Measurements from ENCODE around the gene SYT7. TPM values are rescaled to one million over a fixed set of nuclear protein-coding genes. Genes with fewer than 3 reads are reported as not detected.
A peak's percentile ranks its signal among the peaks of the same experiment; 100 is the strongest.
"Not testable (repeated sequence)": the region's sequence is repeated elsewhere in the genome, so short reads cannot be mapped to it uniquely, and the experiment has no call there.

The SYT7 gene
- total RNA-seq, 1 donor = 3.6 TPM

DNA sequence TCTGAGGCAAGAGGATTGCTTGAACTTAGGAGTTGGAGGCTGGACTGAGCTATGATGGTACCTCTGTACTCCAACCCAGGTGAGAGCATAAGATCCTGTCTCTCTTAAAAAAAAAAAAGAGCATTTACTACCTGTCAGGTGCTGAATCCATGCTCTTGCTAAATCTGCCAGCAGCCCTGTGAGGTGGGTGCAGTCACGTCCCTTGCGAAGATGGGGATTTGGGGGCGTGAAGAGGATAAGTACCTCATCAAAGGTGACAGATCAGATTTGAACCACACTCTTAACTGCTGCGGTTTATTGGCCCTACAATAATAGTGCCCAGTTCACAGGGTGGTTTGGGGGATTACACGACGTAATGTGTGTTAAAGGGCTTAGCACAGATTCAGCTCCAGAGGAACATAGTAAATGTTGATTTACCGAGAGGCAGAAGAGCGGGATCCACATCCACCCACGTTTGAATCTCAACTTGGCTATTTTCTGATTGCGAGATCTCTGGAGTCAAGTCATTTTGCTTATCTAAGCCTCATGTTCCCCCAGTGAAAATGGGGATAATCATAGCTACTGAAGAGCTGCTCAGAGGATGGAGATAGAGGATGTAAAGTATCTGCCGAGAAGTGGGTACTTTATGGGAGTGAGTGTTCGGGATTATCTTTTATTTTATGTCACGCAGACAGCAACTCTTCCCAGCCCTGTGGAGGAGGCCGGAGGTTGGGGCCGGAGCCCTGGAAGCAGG is 100.4 kb downstream of the SYT7 start:
- Histone ChIP-seq H3K79me2 (ENCODE audit: insufficient read depth, low read length) (no peaks in the 10 kb centered on the region), H3K4me2 (ENCODE audit: insufficient read depth, low read length) (no peak overlapping the region), H3K27ac (ENCODE audit: low read depth, low read length) (no peak overlapping the region), H3K36me3 (ENCODE audit: insufficient read depth, low read length) (no peaks in the 10 kb centered on the region), H3K4me3 (ENCODE audit: insufficient read depth, low read length) (no peak overlapping the region), H2AFZ (ENCODE audit: low read length) (no peak overlapping the region), H3K27me3 (ENCODE audit: insufficient read depth, low read length) (peaks cover 11% of the 10 kb centered on the region), H3K4me1 (ENCODE audit: insufficient read depth, low read length) (no peaks in the 10 kb centered on the region), H3K9me3 (ENCODE audit: low read depth, low read length) (no peaks in the 10 kb centered on the region), H4K20me1 (ENCODE audit: insufficient read depth, low read length) (peaks cover 12% of the 10 kb centered on the region)
- peak; percentile 59 for DNase-seq (ENCODE audit: insufficient read length, low spot score, missing footprints)
- TF ChIP-seq, protein P1, sequence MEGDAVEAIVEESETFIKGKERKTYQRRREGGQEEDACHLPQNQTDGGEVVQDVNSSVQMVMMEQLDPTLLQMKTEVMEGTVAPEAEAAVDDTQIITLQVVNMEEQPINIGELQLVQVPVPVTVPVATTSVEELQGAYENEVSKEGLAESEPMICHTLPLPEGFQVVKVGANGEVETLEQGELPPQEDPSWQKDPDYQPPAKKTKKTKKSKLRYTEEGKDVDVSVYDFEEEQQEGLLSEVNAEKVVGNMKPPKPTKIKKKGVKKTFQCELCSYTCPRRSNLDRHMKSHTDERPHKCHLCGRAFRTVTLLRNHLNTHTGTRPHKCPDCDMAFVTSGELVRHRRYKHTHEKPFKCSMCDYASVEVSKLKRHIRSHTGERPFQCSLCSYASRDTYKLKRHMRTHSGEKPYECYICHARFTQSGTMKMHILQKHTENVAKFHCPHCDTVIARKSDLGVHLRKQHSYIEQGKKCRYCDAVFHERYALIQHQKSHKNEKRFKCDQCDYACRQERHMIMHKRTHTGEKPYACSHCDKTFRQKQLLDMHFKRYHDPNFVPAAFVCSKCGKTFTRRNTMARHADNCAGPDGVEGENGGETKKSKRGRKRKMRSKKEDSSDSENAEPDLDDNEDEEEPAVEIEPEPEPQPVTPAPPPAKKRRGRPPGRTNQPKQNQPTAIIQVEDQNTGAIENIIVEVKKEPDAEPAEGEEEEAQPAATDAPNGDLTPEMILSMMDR (IDR thresholded peaks at IDR 0.05; ENCODE audit: extremely low read depth, low read depth, low read length) = no peak

DNA sequence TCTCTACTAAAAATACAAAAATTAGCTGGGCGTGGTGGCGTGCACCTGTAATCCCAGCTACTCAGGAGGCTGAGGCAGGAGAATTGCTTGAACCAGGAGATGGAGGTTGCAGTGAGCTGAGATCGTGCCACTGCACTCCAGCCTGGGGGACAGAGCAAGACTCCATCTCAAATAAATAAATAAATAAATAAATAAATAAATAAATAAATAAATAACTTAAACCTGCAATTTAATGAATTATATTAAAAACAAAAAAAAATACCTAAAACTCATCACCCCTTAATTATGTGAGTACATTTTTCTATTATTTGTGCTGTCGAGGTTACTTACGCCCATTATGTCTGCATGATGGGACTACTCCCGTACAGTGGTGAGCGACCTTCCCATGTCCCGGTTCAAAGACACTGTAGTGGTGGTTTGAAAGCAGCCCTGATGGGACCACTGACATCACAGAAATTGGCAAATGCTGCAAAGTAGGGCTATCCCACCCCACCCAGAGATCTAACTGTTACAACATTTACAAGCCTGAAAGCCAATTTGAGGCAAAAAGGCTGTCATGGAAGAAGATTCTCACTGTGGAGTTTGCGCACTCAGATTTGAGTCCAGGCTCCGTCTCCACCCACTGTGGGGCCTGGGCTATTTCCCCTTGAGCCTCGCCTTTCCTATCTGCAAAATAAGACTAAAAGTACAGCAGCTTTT is 101.4 kb downstream of the SYT7 start:
- H2AFZ ChIP-seq (ENCODE audit: low read length); H3K4me2 ChIP-seq (ENCODE audit: insufficient read depth, low read length); H3K36me3 ChIP-seq (ENCODE audit: insufficient read depth, low read length); DNase-seq (ENCODE audit: insufficient read length, low spot score, missing footprints); H3K4me1 ChIP-seq (ENCODE audit: insufficient read depth, low read length); H3K79me2 ChIP-seq (ENCODE audit: insufficient read depth, low read length); H3K27ac ChIP-seq (ENCODE audit: low read depth, low read length); H3K4me3 ChIP-seq (ENCODE audit: insufficient read depth, low read length); H3K9me3 ChIP-seq (ENCODE audit: low read depth, low read length): not testable (repeated sequence)
- Histone ChIP-seq H4K20me1 (ENCODE audit: insufficient read depth, low read length) (peaks cover 12% of the 10 kb centered on the region), H3K27me3 (ENCODE audit: insufficient read depth, low read length) (peaks cover 11% of the 10 kb centered on the region)

DNA sequence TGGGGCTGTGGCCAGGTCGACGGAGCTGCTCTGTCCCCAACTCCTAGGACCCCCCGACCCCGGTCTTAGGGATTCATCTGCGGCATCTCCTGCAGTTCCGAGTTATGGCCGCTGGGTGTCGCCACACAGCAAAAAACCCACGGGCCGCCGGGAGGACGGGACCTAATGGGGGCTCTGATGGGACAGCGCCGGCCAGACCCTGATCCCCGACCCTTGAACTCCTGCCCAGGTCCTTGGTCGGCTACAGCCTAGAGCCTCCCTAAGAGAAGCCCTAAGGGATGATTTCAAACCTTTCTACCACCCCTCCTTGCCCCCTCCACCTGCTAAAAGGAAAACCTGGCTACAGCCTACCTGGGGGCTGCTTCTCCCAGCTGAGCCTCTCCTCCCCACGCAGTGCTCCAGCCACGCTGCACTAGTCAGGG is 103.1 kb downstream of the SYT7 start:
- no peak overlapping the region for H2AFZ ChIP-seq (ENCODE audit: low read length)
- H3K79me2 ChIP-seq (ENCODE audit: insufficient read depth, low read length) = no peaks in the 10 kb centered on the region
- H3K4me1 ChIP-seq (ENCODE audit: insufficient read depth, low read length) = peaks cover 15% of the 10 kb centered on the region
- no peak overlapping the region for H3K4me2 ChIP-seq (ENCODE audit: insufficient read depth, low read length)
- H3K9me3 ChIP-seq (ENCODE audit: low read depth, low read length) = no peaks in the 10 kb centered on the region
- H3K4me3 ChIP-seq (ENCODE audit: insufficient read depth, low read length) = no peak overlapping the region
- DNase-seq (ENCODE audit: insufficient read length, low spot score, missing footprints) = peak; percentile 89
- no peaks in the 10 kb centered on the region for H3K36me3 ChIP-seq (ENCODE audit: insufficient read depth, low read length)
- H3K27me3 ChIP-seq (ENCODE audit: insufficient read depth, low read length) = peaks cover 11% of the 10 kb centered on the region
- H4K20me1 ChIP-seq (ENCODE audit: insufficient read depth, low read length) = peaks cover 12% of the 10 kb centered on the region
- TF ChIP-seq, protein P1 (IDR thresholded peaks at IDR 0.05; ENCODE audit: extremely low read depth, low read depth, low read length) = peak; percentile 80
- H3K27ac ChIP-seq (ENCODE audit: low read depth, low read length) = no peak overlapping the region

DNA sequence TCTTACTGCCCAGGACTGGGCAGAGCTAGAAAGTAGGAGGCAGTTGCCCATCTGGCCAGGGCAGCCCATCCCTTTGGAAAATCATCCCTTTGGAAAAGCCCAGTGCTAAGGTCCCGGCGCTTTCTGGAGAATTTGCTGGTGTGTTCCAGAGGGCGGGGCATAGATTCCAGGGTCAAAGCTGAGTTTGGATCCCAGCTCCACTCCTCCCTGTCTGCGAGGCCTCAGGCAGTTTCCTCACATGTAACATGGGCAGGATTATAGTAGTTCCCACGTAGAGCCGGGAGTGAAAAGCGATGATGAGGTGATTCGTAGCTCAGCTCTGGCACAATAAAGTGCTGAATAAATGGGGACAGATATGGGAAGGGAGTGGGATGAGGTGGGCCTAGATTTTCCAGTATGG is 103.8 kb downstream of the SYT7 start:
- Histone ChIP-seq H3K4me2 (ENCODE audit: insufficient read depth, low read length) (no peak overlapping the region), H3K27me3 (ENCODE audit: insufficient read depth, low read length) (peaks cover 11% of the 10 kb centered on the region), H3K27ac (ENCODE audit: low read depth, low read length) (no peak overlapping the region), H3K79me2 (ENCODE audit: insufficient read depth, low read length) (no peaks in the 10 kb centered on the region), H4K20me1 (ENCODE audit: insufficient read depth, low read length) (peaks cover 12% of the 10 kb centered on the region), H3K36me3 (ENCODE audit: insufficient read depth, low read length) (no peaks in the 10 kb centered on the region), H2AFZ (ENCODE audit: low read length) (no peak overlapping the region), H3K4me3 (ENCODE audit: insufficient read depth, low read length) (no peak overlapping the region), H3K9me3 (ENCODE audit: low read depth, low read length) (no peaks in the 10 kb centered on the region), H3K4me1 (ENCODE audit: insufficient read depth, low read length) (peaks cover 21% of the 10 kb centered on the region)
- DNase-seq (ENCODE audit: insufficient read length, low spot score, missing footprints) = no peak
- TF ChIP-seq, protein P1 (IDR thresholded peaks at IDR 0.05; ENCODE audit: extremely low read depth, low read depth, low read length) = no peak
